OCI-LY1 (cell line): Measurements from ENCODE around the gene TRIP13.

Experiments used
- H2AFZ ChIP-seq: fragments of 200-600 bp; sonication (generic), shearing (Covaris generic); 2 replicates; pipeline ENCODE4 v1.6.0; 2014; ENCODE audit warnings: antibody characterized with exemption, mild to moderate bottlenecking, low read length
- H3F3A ChIP-seq: fragments of 200-600 bp; sonication (generic), shearing (Covaris generic); 2 replicates; pipeline ENCODE4 v1.6.0; 2014; ENCODE audit warnings: mild to moderate bottlenecking, antibody characterized with exemption, low read length, moderate library complexity; ENCODE audit not compliant: insufficient read depth
- H3K27ac ChIP-seq: fragments of 200-600 bp; sonication (generic); 2 replicates; pipeline ENCODE4 v1.5.1; 2014; ENCODE audit warnings: low read length, mixed run types, mild to moderate bottlenecking, low read depth; ENCODE audit not compliant: poor library complexity, severe bottlenecking
- H3K27me3 ChIP-seq: fragments of 200-600 bp; sonication (generic); 2 replicates; pipeline ENCODE4 v1.6.0; 2014; ENCODE audit warnings: antibody characterized with exemption, mild to moderate bottlenecking, low read length, moderate library complexity; ENCODE audit not compliant: insufficient read depth
- H3K36me3 ChIP-seq: fragments of 200-600 bp; sonication (generic); 2 replicates; pipeline ENCODE4 v1.6.1; 2014; ENCODE audit warnings: mild to moderate bottlenecking, antibody characterized with exemption, low read length, moderate library complexity, mixed read lengths; ENCODE audit not compliant: insufficient read depth
- H3K4me1 ChIP-seq: fragments of 200-600 bp; sonication (generic); 2 replicates; pipeline ENCODE4 v1.5.1; 2014; ENCODE audit warnings: mild to moderate bottlenecking, low read length, moderate library complexity; ENCODE audit not compliant: insufficient read depth, severe bottlenecking
- H3K4me2 ChIP-seq: fragments of 200-600 bp; sonication (generic), shearing (Covaris generic); 2 replicates; pipeline ENCODE4 v1.6.1; 2014; ENCODE audit warnings: low read length
- H3K4me3 ChIP-seq: fragments of 200-600 bp; sonication (generic); 2 replicates; pipeline ENCODE4 v1.5.1; 2014; ENCODE audit warnings: low read length, low read depth, mild to moderate bottlenecking, mixed read lengths; ENCODE audit not compliant: poor library complexity, severe bottlenecking
- H3K79me2 ChIP-seq: fragments of 200-600 bp; shearing (Covaris generic); 2 replicates; pipeline ENCODE4 v1.6.1; 2016; ENCODE audit warnings: mixed run types, low read length, mixed read lengths; ENCODE audit not compliant: insufficient read depth
- H3K9ac ChIP-seq: fragments of 200-600 bp; sonication (generic), shearing (Covaris generic); 2 replicates; pipeline ENCODE4 v1.6.1; 2014; ENCODE audit warnings: mild to moderate bottlenecking, low read length, mixed read lengths
- H3K9me2 ChIP-seq: fragments of 200-600 bp; sonication (generic), shearing (Covaris generic); 2 replicates; pipeline ENCODE4 v1.6.1; 2014; ENCODE audit warnings: low read depth, mild to moderate bottlenecking, low read length, mixed read lengths
- H3K9me3 ChIP-seq: fragments of 200-600 bp; shearing (Covaris generic); 2 replicates; pipeline ENCODE4 v1.6.1; 2014; ENCODE audit warnings: low read length, mixed read lengths
- H4K20me1 ChIP-seq: fragments of 200-600 bp; sonication (generic), shearing (Covaris generic); 2 replicates; pipeline ENCODE4 v1.6.0; 2016; ENCODE audit warnings: mild to moderate bottlenecking, low read length; ENCODE audit not compliant: insufficient read depth
- CTCF ChIP-seq: fragments of 200-600 bp; sonication (generic), shearing (Covaris generic); IDR thresholded peaks from 2 replicates; pipeline ENCODE4 v1.5.1; 2017; ENCODE audit warnings: mild to moderate bottlenecking, antibody characterized with exemption, low read length, moderate library complexity, mixed read lengths
- EZH2 ChIP-seq: fragments of 200-600 bp; sonication (generic), shearing (Covaris generic); IDR thresholded peaks from 2 replicates; pipeline ENCODE4 v1.8.0; 2017; ENCODE audit warnings: borderline replicate concordance, mixed run types, mild to moderate bottlenecking, antibody characterized with exemption, low read length, moderate library complexity, mixed read lengths

Gene TRIP13

GRCh38 chr5:953535-954449 lies 61.1 kb downstream of the TRIP13 start:
- no peak overlapping the region for H2AFZ ChIP-seq
- H3K4me3 ChIP-seq = no peak overlapping the region
- no peaks in the 10 kb centered on the region for H3K9me3 ChIP-seq
- H3K79me2 ChIP-seq = no peaks in the 10 kb centered on the region
- H3K4me2 ChIP-seq = no peak overlapping the region
- H3K9ac ChIP-seq = no peak overlapping the region
- no peaks in the 10 kb centered on the region for H3K9me2 ChIP-seq
- H4K20me1 ChIP-seq = no peaks in the 10 kb centered on the region
- no peak for TF ChIP-seq CTCF
- no peak for TF ChIP-seq EZH2
- peaks cover 3% of the 10 kb centered on the region; the same call in 1 of the 2 replicates for H3K27me3 ChIP-seq
- H3K27ac ChIP-seq = no peak overlapping the region
- H3K36me3 ChIP-seq = no peaks in the 10 kb centered on the region
- H3K4me1 ChIP-seq = no peaks in the 10 kb centered on the region
- no peaks in the 10 kb centered on the region for H3F3A ChIP-seq

DNA sequence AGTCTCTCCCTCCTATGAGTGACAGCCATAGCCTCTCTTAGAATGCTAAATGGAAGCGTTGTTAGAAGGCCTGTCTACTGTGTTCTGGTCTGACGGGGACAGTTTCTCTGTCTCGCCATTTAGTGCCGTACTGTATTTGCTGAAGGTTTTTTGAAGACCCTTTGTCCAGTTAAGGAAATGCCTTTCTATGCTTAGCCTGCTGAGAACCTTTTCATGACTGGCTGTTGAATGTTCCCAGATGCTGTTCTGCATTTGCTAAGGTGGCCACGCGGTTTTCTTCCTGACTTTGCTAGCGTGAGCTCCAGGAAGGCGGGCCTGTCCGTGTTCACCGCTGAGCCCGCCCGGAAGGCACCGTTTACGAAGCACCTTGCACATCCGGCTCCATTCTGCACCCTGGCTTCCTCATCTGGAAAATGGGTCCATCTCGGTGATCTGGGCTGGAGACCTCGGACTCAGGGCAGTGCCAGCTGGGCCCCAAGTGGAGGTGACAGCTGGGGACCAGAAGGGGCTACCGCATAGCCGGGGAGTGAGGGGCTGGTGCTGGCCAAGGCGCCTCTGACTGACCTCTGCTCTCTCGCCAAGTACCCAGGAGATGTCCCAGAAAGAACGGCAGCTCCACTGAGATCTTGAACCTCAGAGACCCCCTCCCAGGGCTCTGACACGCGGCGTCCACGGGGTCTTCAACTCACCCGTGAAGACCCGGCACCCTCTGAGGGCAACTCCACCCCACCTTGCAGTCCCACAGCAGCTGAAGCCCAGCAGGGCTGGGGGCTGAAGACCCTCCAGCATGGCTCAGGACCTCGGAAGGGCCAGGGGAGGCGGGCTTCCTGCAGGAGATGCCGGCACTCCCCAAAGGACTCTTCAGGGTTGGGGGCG lies 63.4 kb downstream of the TRIP13 start:
- H3K4me3 ChIP-seq = no peak overlapping the region
- H3K27ac ChIP-seq = no peak overlapping the region
- H3K36me3 ChIP-seq = no peaks in the 10 kb centered on the region
- H3K9me2 ChIP-seq = no peaks in the 10 kb centered on the region
- H3F3A ChIP-seq = no peaks in the 10 kb centered on the region
- H2AFZ ChIP-seq = no peak overlapping the region
- no peaks in the 10 kb centered on the region for H3K79me2 ChIP-seq
- peaks cover 3% of the 10 kb centered on the region; the same call in 1 of the 2 replicates for H3K27me3 ChIP-seq
- H3K4me1 ChIP-seq = no peaks in the 10 kb centered on the region
- no peaks in the 10 kb centered on the region for H4K20me1 ChIP-seq
- TF ChIP-seq EZH2 (no peak), CTCF (no peak)
- H3K4me2 ChIP-seq = no peak overlapping the region
- H3K9me3 ChIP-seq = no peaks in the 10 kb centered on the region
- no peak overlapping the region for H3K9ac ChIP-seq

- Histone ChIP-seq H3K9ac (no peak overlapping the region), H3K9me2 (no peaks in the 10 kb centered on the region), H3K79me2 (no peaks in the 10 kb centered on the region), H4K20me1 (no peaks in the 10 kb centered on the region), H3K4me2 (no peak overlapping the region), H3K4me1 (no peaks in the 10 kb centered on the region), H3K4me3 (no peak overlapping the region), H3K36me3 (no peaks in the 10 kb centered on the region), H3K9me3 (no peaks in the 10 kb centered on the region), H3K27me3 (peaks cover 3% of the 10 kb centered on the region; the same call in 1 of the 2 replicates), H3F3A (no peaks in the 10 kb centered on the region), H3K27ac (no peak overlapping the region), H2AFZ (no peak overlapping the region)
- TF ChIP-seq EZH2 (no peak), CTCF (no peak)
Measured at GRCh38 chr5:956941-957747, 64.5 kb downstream of the TRIP13 start.
